D341Med (cell line): ENCODE results near the gene MGAT3.

Experiments
- DNase-seq: peaks from one replicate; pipeline ENCODE4 v3.0.0; 2012; ENCODE audit warnings: low spot score

The MGAT3 gene

GRCh38 chr22:39452740-39453040, 4.1 kb upstream of the MGAT3 start:
- DNase-seq = no peak

- DNase-seq = no peak
Measured at GRCh38 chr22:39453765-39454378, 2.9 kb upstream of the MGAT3 start.

DNA sequence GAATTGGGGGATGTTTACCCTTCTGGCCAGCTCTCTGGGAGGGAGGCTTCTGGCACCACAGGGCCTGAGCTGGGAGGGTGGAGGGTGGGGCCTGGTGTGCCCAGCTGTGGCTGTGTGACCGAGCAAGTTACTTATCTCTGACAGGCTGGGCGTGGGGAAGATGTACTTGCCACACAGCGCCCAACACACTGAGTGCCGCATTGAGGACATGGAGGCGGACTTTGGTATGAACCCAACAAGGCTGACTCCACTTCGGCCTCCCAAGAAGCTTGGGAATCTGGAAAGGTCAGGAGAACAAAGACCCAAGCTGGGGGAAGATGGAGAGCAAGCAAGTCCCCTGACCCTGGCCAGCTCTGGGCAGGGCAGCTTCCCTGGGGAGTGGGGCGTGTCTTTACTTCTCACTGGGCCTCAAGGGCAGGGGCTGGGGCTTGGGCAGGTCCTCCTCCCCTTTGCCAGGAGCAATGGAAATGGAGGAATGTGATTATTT, 2.4 kb upstream of the MGAT3 start:
- DNase-seq = no peak

DNA sequence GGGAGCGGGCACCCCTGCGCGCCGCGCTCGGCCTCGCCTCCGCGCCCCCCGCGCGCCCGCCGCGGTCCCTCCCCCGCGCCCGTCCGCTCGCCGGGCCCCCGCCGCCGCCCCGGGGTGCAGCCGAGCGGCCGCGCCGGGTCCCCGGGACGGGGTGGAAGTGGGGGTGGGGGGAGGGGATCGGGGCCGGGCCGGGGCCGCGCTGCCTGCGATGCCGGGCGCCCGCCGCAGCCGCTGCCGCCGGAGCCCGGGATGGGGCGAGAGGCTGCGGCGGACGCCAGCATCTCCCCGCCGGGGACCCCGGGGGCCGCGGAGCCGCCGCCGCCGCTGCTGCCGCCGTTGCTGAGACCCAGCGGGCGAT, 365 bp downstream of the MGAT3 start:
- peak; percentile 85 for DNase-seq

DNA sequence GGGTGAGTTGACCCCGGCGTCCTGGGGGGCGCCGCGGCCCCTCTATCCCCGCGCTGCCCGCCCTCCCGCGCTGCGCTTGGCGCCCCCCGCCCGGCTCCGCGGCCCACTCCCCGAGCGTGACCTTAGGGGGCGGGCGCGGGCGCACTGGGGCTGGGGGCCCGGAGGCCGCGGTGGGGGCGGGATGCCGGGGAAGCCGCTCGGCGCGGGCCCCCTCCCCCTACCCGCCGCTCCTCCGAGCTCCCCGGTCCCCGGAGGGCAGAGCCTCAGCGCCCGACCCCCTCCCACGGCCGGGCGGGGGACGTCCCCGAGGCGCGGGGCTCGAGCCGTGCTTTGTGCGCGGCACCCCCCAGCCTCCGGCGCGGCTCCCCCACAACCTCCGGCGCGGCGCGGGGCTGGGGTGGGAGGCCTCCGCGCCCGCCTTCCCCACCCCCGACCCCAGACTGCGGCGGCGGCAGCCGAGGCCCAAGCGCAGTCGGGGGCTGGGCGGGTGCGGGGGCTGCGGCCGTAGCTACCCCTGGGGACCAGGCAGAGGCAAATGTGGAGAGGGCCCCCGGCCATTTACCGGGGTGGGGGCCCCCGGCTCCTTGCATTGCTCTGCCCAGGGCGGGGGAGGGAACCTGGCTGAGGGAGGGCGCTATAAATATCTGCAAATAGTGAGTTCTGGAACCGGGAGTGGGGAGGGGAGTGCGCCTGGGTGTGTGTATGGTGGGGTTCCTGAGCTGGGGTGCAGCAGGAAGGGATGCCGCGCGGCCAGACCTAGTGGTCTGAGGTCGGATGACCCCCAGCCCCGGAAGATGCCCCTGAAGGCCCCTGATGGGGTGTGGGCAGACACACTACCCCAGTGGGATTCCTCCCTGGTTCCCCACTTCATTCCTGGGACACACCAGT, 988 bp downstream of the MGAT3 start:
- peak; percentile 82 for DNase-seq

GRCh38 chr22:39458444-39459083, 1.8 kb downstream of the MGAT3 start:
- DNase-seq = no peak

GRCh38 chr22:39459681-39460080, 2.9 kb downstream of the MGAT3 start:
- no peak for DNase-seq

- DNase-seq = no peak
Measured at GRCh38 chr22:39462443-39463221, 5.8 kb downstream of the MGAT3 start.

- DNase-seq = no peak
Measured at GRCh38 chr22:39463277-39463676, 6.5 kb downstream of the MGAT3 start.

- DNase-seq = no peak
Measured at GRCh38 chr22:39463931-39464390, 7.1 kb downstream of the MGAT3 start.

DNA sequence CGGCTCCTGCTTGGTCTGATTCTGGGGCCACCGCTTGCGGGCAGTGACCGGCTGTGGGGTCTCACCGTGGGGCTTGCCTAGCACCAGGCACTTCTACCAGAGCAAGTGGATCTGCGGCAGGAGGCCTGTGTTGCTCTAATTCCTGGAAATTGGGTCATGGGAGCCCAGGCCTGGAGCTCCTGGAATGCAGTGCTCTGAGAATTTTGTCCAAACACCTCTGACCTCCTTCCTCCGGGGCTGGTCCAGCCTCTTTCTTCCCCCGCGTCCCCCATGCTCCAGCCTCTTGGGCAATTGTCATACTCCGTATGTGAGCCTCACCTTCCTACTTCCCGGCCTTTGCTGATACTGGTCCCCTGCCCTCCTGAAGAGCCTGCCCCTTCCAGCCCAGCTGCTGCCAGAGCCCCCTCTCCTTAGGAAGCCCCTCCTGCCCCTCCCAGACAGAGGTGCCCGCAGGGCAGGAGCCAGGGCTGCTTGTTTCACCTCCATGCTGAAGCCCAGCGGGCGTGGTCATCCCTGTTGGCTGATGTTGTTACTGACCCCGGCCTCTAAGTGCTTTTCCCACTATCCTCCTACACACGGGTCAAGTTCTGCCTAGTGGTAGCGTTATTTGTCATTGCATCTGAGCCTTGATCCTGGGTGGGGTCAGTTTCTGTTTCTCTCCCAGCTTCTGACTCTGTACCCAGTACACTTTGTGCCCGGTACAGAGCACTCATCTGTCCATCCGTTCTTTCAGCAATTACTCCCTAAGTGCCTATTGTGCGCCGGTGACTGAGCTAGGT, 9.6 kb downstream of the MGAT3 start:
- no peak for DNase-seq

- DNase-seq = no peak
Measured at GRCh38 chr22:39467390-39467895, 10.6 kb downstream of the MGAT3 start.

GRCh38 chr22:39468487-39469325, 11.9 kb downstream of the MGAT3 start:
- no peak for DNase-seq

GRCh38 chr22:39469326-39469680, 12.5 kb downstream of the MGAT3 start:
- DNase-seq = no peak

DNA sequence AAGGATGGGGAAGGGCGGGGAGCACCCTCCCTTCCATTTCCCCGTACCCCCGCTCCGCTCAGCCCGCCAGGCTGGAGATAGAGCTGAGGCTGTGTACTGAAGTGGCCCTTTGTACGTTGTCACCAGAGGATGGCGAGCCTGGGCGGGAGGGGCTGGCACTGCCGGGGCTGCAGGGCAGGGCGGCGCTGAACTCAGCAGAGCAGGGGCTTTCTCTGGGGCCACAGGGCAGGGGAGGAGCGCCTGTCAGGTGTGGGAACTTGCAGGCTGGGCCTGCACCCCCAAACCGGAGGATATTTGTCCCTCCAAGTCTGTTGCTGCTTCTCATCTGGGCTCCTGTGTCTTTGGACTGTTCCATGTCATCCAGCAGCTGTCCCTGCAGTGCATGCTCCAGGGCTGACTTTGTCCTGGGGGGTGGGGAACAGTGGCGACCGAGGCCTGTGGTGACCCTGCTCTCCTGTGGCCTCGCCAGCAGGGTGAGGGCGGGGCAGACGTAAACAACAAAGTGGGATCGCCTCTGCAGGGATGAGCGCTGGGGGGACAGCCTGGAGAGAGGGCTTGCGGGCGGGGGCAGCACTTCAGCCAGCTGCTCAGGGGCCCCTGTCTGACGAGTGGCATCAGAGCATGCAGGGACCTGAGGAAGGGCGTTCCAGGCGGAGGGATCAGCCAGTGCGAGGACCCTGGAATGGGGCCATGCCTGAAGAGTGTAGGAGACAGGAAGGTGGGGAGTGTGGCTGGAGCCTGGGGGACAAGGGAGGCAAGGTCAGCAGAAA, 13.1 kb downstream of the MGAT3 start:
- DNase-seq = no peak

- DNase-seq = no peak
Measured at GRCh38 chr22:39470451-39471291, 13.9 kb downstream of the MGAT3 start.

DNA sequence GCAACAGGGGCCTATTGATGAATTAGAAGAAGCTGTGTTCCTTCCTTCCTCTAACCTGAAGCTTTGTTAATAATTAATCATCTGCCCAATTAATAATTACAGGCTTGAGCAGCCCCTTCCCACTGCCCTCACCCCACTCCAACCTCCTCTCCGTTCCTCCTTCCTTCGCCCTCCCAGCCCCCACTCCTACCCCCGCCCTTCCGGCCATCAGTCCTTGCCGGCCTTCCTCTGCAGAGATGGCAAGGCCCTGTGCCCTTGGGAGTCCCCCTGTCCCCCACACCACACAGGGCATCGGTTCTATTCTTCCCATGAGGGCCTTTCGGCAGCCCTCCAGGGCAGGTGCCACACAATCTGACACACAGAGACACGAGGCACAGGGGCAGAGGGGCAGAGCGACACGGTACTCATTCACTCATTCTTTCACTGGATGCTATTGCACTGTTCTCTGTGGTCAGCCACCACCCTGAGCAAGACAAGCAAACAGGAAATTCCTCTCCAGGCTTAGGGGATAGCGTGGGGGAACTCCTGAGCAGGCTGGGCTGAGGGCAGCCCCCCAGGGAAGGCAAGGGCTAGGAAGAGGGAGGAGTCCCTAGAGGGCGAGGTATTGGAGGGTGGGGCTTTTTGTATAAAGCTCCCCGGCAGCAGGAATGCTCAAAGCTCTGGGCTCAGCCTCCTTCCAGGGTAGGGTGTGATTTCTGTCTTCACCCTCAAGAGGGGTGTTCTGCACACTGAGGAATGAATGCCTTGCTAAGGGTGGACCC, 14.7 kb downstream of the MGAT3 start:
- DNase-seq = no peak
